ENCODE data around the gene RNF212. TPM values are rescaled to one million over a fixed set of nuclear protein-coding genes. Genes with fewer than 3 reads are reported as not detected.

Gene RNF212
- total RNA-seq, 1 experiment from 2014 or later, result 2.4 TPM

GRCh38 chr4:1155314-1155713 is 42.0 kb upstream of the RNF212 start:
- H3K4me3 ChIP-seq (ENCODE audit: low read depth, low read length, poor library complexity, severe bottlenecking), result no peak overlapping the region
- peaks cover 2% of the 10 kb centered on the region for H3K36me3 ChIP-seq (ENCODE audit: insufficient read depth, low read length, poor library complexity, severe bottlenecking)
- TF ChIP-seq CTCF (conservative IDR thresholded peaks at IDR 0.05; ENCODE audit: low read depth, low read length) (no peak), EZH2 (IDR thresholded peaks at IDR 0.05; ENCODE audit: borderline replicate concordance, low read depth, low read length, poor library complexity, severe bottlenecking) (no peak)
- POLR2A ChIA-PET (ENCODE audit: low non-redundant PET), result interaction anchor here (0.6 kb wide), 1 partner anchor 10 kb away, joined by 3 read pairs; no protein-coding TSS in a partner anchor
- intact Hi-C loops (cut with micrococcal nuclease; ENCODE audit: unreplicated experiment), result no loop called here
- no peak overlapping the region for H3K27ac ChIP-seq (ENCODE audit: low read depth, low read length, poor library complexity, severe bottlenecking)
- H3K27me3 ChIP-seq (replicated peaks; ENCODE audit: insufficient read depth, low read depth, low read length, poor library complexity), result peaks cover 76% of the 10 kb centered on the region
- CTCF ChIA-PET, result no interaction called here
- no peak for DNase-seq (ENCODE audit: low spot score)
- no peaks in the 10 kb centered on the region for H3K4me1 ChIP-seq (ENCODE audit: insufficient read depth, low read length, poor library complexity, severe bottlenecking)
- H3K9me3 ChIP-seq (ENCODE audit: low read depth, low read length, poor library complexity, severe bottlenecking), result no peaks in the 10 kb centered on the region
- BruUV-seq (replicated peaks), result no TSS peak

GRCh38 chr4:1154523-1155182 is 41.3 kb upstream of the RNF212 start:
- no peaks in the 10 kb centered on the region for H3K4me1 ChIP-seq (ENCODE audit: insufficient read depth, low read length, poor library complexity, severe bottlenecking)
- DNase-seq (ENCODE audit: low spot score), result no peak
- POLR2A ChIA-PET (ENCODE audit: low non-redundant PET), result no interaction called here
- no peak overlapping the region for H3K4me3 ChIP-seq (ENCODE audit: low read depth, low read length, poor library complexity, severe bottlenecking)
- TF ChIP-seq CTCF (conservative IDR thresholded peaks at IDR 0.05; ENCODE audit: low read depth, low read length) (no peak), EZH2 (IDR thresholded peaks at IDR 0.05; ENCODE audit: borderline replicate concordance, low read depth, low read length, poor library complexity, severe bottlenecking) (no peak)
- no peak overlapping the region for H3K27ac ChIP-seq (ENCODE audit: low read depth, low read length, poor library complexity, severe bottlenecking)
- no TSS peak for BruUV-seq (replicated peaks)
- CTCF ChIA-PET, result no interaction called here
- H3K27me3 ChIP-seq (replicated peaks; ENCODE audit: insufficient read depth, low read depth, low read length, poor library complexity), result peaks cover 69% of the 10 kb centered on the region
- intact Hi-C loops (cut with micrococcal nuclease; ENCODE audit: unreplicated experiment), result no loop called here
- H3K36me3 ChIP-seq (ENCODE audit: insufficient read depth, low read length, poor library complexity, severe bottlenecking), result peaks cover 2% of the 10 kb centered on the region
- H3K9me3 ChIP-seq (ENCODE audit: low read depth, low read length, poor library complexity, severe bottlenecking), result no peaks in the 10 kb centered on the region

- TF ChIP-seq EZH2 (IDR thresholded peaks at IDR 0.05; ENCODE audit: borderline replicate concordance, low read depth, low read length, poor library complexity, severe bottlenecking) (no peak), CTCF (conservative IDR thresholded peaks at IDR 0.05; ENCODE audit: low read depth, low read length) (no peak)
- Histone ChIP-seq H3K9me3 (ENCODE audit: low read depth, low read length, poor library complexity, severe bottlenecking) (no peaks in the 10 kb centered on the region), H3K27ac (ENCODE audit: low read depth, low read length, poor library complexity, severe bottlenecking) (no peak overlapping the region), H3K4me3 (ENCODE audit: low read depth, low read length, poor library complexity, severe bottlenecking) (no peak overlapping the region), H3K27me3 (replicated peaks; ENCODE audit: insufficient read depth, low read depth, low read length, poor library complexity) (peaks cover 64% of the 10 kb centered on the region), H3K36me3 (ENCODE audit: insufficient read depth, low read length, poor library complexity, severe bottlenecking) (peaks cover 2% of the 10 kb centered on the region), H3K4me1 (ENCODE audit: insufficient read depth, low read length, poor library complexity, severe bottlenecking) (no peaks in the 10 kb centered on the region)
- ChIA-PET POLR2A (ENCODE audit: low non-redundant PET) (no interaction called here), CTCF (no interaction called here)
- intact Hi-C loops (cut with micrococcal nuclease; ENCODE audit: unreplicated experiment), result no loop called here
- DNase-seq (ENCODE audit: low spot score), result no peak
- no TSS peak for BruUV-seq (replicated peaks)
Measured at GRCh38 chr4:1154126-1154522, 40.8 kb upstream of the RNF212 start.
